Measurements from ENCODE around the gene ZBTB32.
"Not testable (repeated sequence)": the region's sequence is repeated elsewhere in the genome, so short reads cannot be mapped to it uniquely, and the experiment has no call there.

The ZBTB32 gene

GRCh38 chr19:35720648-35721047 is 16.3 kb downstream of the ZBTB32 start:
- DNase-seq (ENCODE audit: low spot score) = no peak

- DNase-seq (ENCODE audit: low spot score) = no peak
Observed at GRCh38 chr19:35721374-35721773, 17.0 kb downstream of the ZBTB32 start.

GRCh38 chr19:35722461-35722860 is 18.1 kb downstream of the ZBTB32 start:
- no peak for DNase-seq (ENCODE audit: low spot score)

GRCh38 chr19:35722897-35723296 is 18.5 kb downstream of the ZBTB32 start:
- no peak for DNase-seq (ENCODE audit: low spot score)

- DNase-seq (ENCODE audit: low spot score) = no peak
Observed at GRCh38 chr19:35723671-35724070, 19.3 kb downstream of the ZBTB32 start.

- not testable (repeated sequence) for DNase-seq (ENCODE audit: low spot score)
Observed at GRCh38 chr19:35724132-35724531, 19.8 kb downstream of the ZBTB32 start.

GRCh38 chr19:35724560-35724959 is 20.2 kb downstream of the ZBTB32 start:
- no peak for DNase-seq (ENCODE audit: low spot score)

- no peak for DNase-seq (ENCODE audit: low spot score)
Observed at GRCh38 chr19:35725216-35725861, 21.0 kb downstream of the ZBTB32 start.

GRCh38 chr19:35727053-35727955 is 22.9 kb downstream of the ZBTB32 start:
- DNase-seq (ENCODE audit: low spot score) = no peak

- no peak for DNase-seq (ENCODE audit: low spot score)
Observed at GRCh38 chr19:35727956-35728706, 23.8 kb downstream of the ZBTB32 start.

- no peak for DNase-seq (ENCODE audit: low spot score)
Observed at GRCh38 chr19:35729021-35729420, 24.7 kb downstream of the ZBTB32 start.

GRCh38 chr19:35729763-35730162 is 25.4 kb downstream of the ZBTB32 start:
- DNase-seq (ENCODE audit: low spot score) = no peak

- DNase-seq (ENCODE audit: low spot score) = no peak
Observed at GRCh38 chr19:35730326-35730725, 26.0 kb downstream of the ZBTB32 start.

GRCh38 chr19:35731353-35731752 is 27.0 kb downstream of the ZBTB32 start:
- no peak for DNase-seq (ENCODE audit: low spot score)

- no peak for DNase-seq (ENCODE audit: low spot score)
Observed at GRCh38 chr19:35731779-35732405, 27.5 kb downstream of the ZBTB32 start.

- DNase-seq (ENCODE audit: low spot score) = no peak
Observed at GRCh38 chr19:35732540-35733179, 28.3 kb downstream of the ZBTB32 start.

GRCh38 chr19:35733180-35734125 is 29.1 kb downstream of the ZBTB32 start:
- no peak for DNase-seq (ENCODE audit: low spot score)

GRCh38 chr19:35734273-35734672 is 29.9 kb downstream of the ZBTB32 start:
- no peak for DNase-seq (ENCODE audit: low spot score)

- no peak for DNase-seq (ENCODE audit: low spot score)
Observed at GRCh38 chr19:35734889-35735288, 30.5 kb downstream of the ZBTB32 start.

All from ecto neural progenitor cell (in vitro differentiated cells).